Ishikawa (cell line): Measurements from ENCODE around the gene CA5B.

ENCODE experiments used
- CEBPB ChIP-seq: IDR thresholded peaks from 2 replicates; pipeline ENCODE4 v1.6.1; 2012
- CREB1 ChIP-seq: IDR thresholded peaks from 2 replicates; pipeline ENCODE4 v1.6.1; 2012; ENCODE audit warnings: low read depth
- EGR1 ChIP-seq: IDR thresholded peaks from 2 replicates; pipeline ENCODE4 v1.6.1; 2012
- EP300 ChIP-seq: IDR thresholded peaks from 2 replicates; pipeline ENCODE4 v1.6.1; 2012; ENCODE audit warnings: borderline replicate concordance
- FOXM1 ChIP-seq: IDR thresholded peaks from 2 replicates; pipeline ENCODE4 v1.6.1; 2012; ENCODE audit warnings: low read depth, borderline replicate concordance
- MAX ChIP-seq: IDR thresholded peaks from 2 replicates; pipeline ENCODE4 v1.6.1; 2012
- NFIC ChIP-seq: IDR thresholded peaks from 2 replicates; pipeline ENCODE4 v1.6.1; 2012
- RAD21 ChIP-seq: IDR thresholded peaks from 2 replicates; pipeline ENCODE4 v1.6.1; 2012; ENCODE audit warnings: low read depth
- REST ChIP-seq: IDR thresholded peaks from 2 replicates; pipeline ENCODE4 v1.6.1; 2012; ENCODE audit warnings: low read depth, mild to moderate bottlenecking
- TAF1 ChIP-seq: IDR thresholded peaks from 2 replicates; pipeline ENCODE4 v1.6.1; 2012; ENCODE audit warnings: low read depth, mild to moderate bottlenecking
- TCF12 ChIP-seq: IDR thresholded peaks from 2 replicates; pipeline ENCODE4 v1.6.1; 2012; ENCODE audit warnings: low read depth
- TEAD4 ChIP-seq: IDR thresholded peaks from 2 replicates; pipeline ENCODE4 v1.6.1; 2012
- YY1 ChIP-seq: IDR thresholded peaks from 2 replicates; pipeline ENCODE4 v1.6.1; 2012; ENCODE audit warnings: low read depth
- ZBTB7A ChIP-seq: IDR thresholded peaks from 2 replicates; pipeline ENCODE4 v1.6.1; 2012; ENCODE audit warnings: low read depth
- TF ChIP-seq, protein P1 (sequence below): IDR thresholded peaks from 2 replicates; pipeline ENCODE4 v1.6.1; 2012

CA5B gene

DNA sequence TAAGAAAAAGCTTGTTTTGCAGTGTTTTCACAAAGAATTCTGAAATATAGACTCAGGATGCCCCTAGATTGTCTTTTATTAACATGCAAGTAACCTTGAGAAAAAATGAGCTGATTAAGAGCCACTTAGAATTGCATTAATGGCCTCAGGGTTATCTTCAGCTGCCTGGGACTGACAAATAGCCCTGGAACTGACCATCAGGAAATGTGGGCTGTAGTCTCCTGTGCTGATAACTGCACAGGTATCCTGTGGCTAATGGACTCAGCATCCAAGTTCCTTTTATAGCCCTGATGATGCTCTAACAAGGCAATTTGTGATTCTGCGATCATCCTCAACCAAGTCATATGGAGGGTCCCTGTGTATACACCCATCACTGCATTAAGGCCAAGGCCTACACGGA lies 17.0 kb downstream of the CA5B start:
- TF ChIP-seq NFIC (no peak), EP300 (no peak), ZBTB7A (no peak), EGR1 (no peak)

- TF ChIP-seq, protein P1, sequence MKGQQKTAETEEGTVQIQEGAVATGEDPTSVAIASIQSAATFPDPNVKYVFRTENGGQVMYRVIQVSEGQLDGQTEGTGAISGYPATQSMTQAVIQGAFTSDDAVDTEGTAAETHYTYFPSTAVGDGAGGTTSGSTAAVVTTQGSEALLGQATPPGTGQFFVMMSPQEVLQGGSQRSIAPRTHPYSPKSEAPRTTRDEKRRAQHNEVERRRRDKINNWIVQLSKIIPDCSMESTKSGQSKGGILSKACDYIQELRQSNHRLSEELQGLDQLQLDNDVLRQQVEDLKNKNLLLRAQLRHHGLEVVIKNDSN: no peak
- TF ChIP-seq FOXM1 (no peak), MAX (no peak), TEAD4 (no peak), CREB1 (no peak), EP300 (no peak), NFIC (no peak), REST (no peak), EGR1 (no peak)
Measured at GRCh38 chrX:15758140-15758539, 20.1 kb downstream of the CA5B start.

DNA sequence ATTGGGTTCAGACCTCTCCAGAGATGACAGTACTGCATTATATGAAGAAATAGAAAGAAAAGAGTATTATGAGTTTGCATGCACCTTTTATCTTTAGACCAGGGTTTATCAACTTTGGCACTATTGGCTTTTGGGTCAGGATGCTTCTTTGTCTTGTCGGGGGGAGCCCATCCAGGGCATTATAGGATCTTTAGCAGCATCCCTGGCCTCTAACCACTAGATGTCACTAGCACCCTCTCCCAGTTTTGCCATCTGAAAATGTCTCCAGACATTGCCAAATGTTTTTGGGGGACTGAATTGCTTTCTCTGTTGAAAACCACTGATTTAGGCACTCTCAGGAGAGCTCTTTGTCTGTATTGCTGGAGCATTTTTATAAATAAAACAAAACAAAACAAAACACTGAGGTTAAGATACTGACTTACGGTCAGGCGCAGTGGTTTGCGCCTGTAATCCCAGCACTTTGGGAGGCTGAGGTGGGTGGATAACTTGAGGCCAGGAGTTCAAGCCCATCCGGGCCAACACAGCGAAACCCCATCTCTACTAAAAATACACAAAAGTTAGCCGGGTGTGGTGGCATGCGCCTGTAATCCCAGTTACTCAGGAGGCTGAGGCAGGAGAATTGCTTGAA lies 23.6 kb downstream of the CA5B start:
- TF ChIP-seq RAD21: peak; percentile 44
- TF ChIP-seq EP300: no peak

DNA sequence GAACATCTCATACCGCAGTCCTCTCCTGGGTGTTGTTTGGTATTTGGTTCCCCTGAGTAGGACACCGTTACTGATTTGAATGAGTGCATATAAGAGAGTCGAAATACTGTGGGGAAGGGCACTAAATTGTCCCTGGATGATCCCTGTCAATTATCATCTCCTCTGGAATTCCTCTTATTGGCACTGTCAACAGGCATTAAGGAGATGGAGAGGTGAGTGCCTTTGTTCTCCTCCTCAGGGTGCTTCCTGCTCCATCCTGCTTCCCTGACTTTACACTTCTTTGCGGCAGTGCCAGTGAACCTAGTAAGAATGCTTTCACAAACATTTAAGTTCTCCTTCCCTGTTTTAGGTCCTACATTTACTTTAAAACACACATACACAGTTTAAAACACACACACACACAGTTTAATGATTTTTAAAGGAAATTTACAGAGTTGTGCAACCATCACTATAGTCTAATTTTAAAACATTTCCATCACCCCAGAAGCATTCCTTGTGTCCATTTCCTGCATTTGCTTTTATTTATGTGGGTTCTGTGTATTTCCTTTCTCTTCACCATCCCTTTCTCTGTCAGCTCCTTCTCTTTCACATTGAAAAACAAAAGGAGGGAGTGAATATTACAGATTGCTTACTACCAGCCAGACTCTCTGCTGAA lies 31.4 kb downstream of the CA5B start:
- TF ChIP-seq TCF12 (no peak), NFIC (no peak), TAF1 (no peak), EGR1 (no peak), EP300 (no peak), REST (no peak), CEBPB (no peak), ZBTB7A (no peak), YY1 (no peak), MAX (no peak), FOXM1 (no peak), TEAD4 (no peak), RAD21 (no peak), CREB1 (no peak)
- TF ChIP-seq, protein P1: no peak

DNA sequence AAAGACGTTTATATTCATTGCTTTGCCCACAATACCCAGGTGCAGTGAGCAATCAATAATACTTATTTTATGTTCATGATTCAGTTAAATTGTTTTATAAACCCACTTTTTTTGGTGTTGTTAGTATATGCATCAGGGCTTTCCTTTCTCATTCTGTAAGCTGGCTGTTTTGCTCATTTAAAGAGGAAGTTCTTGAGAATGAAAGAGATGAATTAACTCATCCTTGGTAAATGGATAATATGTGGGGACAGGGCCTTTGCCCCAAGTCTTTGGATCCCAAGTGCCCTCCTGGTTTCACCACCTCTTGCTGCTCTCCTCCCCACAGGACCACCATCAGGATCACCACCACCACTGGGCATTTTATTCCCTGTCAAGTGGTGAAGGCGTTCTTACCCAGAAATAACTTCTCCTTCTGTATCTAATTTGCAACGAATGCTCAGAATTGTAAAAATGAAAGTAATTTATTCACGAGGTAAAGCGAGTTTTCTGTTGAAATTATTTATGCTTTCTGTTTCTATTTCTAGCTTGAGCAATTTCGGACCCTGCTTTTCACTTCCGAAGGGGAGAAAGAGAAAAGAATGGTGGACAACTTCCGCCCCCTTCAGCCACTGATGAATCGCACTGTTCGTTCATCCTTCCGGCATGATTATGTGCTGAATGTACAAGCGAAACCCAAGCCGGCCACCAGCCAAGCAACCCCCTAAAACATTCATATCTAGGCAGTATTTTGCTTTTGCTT lies 44.1 kb downstream of the CA5B start:
- TF ChIP-seq MAX (no peak), YY1 (no peak), FOXM1 (no peak), TCF12 (no peak), EGR1 (no peak), NFIC (no peak), TEAD4 (no peak), ZBTB7A (no peak), TAF1 (no peak), CEBPB (no peak), RAD21 (no peak), EP300 (no peak), REST (no peak), CREB1 (no peak)
- TF ChIP-seq, protein P1: no peak
